Trophoblast cell (in vitro differentiated cells and primary cell): ENCODE measurements around the gene WDR7.

Experiments
- DNase-seq, 2 donors: peaks; one replicate each; pipeline ENCODE4 v3.0.0-alpha.2; 2016
- H2AFZ ChIP-seq: 2 replicates; pipeline ENCODE4 v1.6.1; 2013; ENCODE audit warnings: low read length, moderate library complexity, mild to moderate bottlenecking; ENCODE audit not compliant: insufficient read depth, poor library complexity
- H2AK5ac ChIP-seq: 2 replicates; pipeline ENCODE4 v1.6.1; 2013; ENCODE audit warnings: mild to moderate bottlenecking, low read length
- H2BK120ac ChIP-seq: 2 replicates; pipeline ENCODE4 v1.6.1; 2013; ENCODE audit warnings: low read length, mild to moderate bottlenecking, moderate library complexity; ENCODE audit not compliant: insufficient read depth, poor library complexity
- H2BK12ac ChIP-seq: 2 replicates; pipeline ENCODE4 v1.6.1; 2013; ENCODE audit warnings: mild to moderate bottlenecking, low read length, moderate library complexity
- H2BK5ac ChIP-seq: 2 replicates; pipeline ENCODE4 v1.6.1; 2013; ENCODE audit warnings: low read length, low read depth, moderate library complexity, mild to moderate bottlenecking; ENCODE audit not compliant: poor library complexity
- H3K14ac ChIP-seq: 2 replicates; pipeline ENCODE4 v1.6.1; 2013; ENCODE audit warnings: mild to moderate bottlenecking, low read length
- H3K18ac ChIP-seq: 2 replicates; pipeline ENCODE4 v1.6.1; 2013; ENCODE audit warnings: mild to moderate bottlenecking, low read length
- H3K23ac ChIP-seq: 2 replicates; pipeline ENCODE4 v1.6.1; 2013; ENCODE audit warnings: low read length
- H3K27ac ChIP-seq: 2 replicates; pipeline ENCODE4 v1.5.1; 2013; ENCODE audit warnings: low read depth, mild to moderate bottlenecking, inconsistent platforms, low read length, moderate library complexity
- H3K27me3 ChIP-seq: 2 replicates; pipeline ENCODE4 v1.6.1; 2013; ENCODE audit warnings: inconsistent platforms, mild to moderate bottlenecking, low read length, moderate library complexity; ENCODE audit not compliant: insufficient read depth
- H3K36me3 ChIP-seq, 2 experiments: 1 replicate in 1 of 2; 2 replicates in 1 of 2; pipeline ENCODE4 v1.6.1; 2013; ENCODE audit warnings: low read length in 2 of 2, mild to moderate bottlenecking in 2 of 2, moderate library complexity in 1 of 2; ENCODE audit not compliant: insufficient read depth in 2 of 2, control insufficient read depth in 1 of 2
- H3K4ac ChIP-seq: 2 replicates; pipeline ENCODE4 v1.6.1; 2013; ENCODE audit warnings: low read depth, mild to moderate bottlenecking, low read length, moderate library complexity
- H3K4me1 ChIP-seq, 2 experiments: 1 replicate in 1 of 2; 2 replicates in 1 of 2; pipeline ENCODE4 v1.6.1; 2013; ENCODE audit warnings: low read length in 2 of 2, mild to moderate bottlenecking in 2 of 2, moderate library complexity in 1 of 2; ENCODE audit not compliant: insufficient read depth in 2 of 2, control insufficient read depth in 1 of 2
- H3K4me2 ChIP-seq: 2 replicates; pipeline ENCODE4 v1.6.1; 2013; ENCODE audit warnings: inconsistent platforms, mild to moderate bottlenecking, low read length, moderate library complexity
- H3K4me3 ChIP-seq: 2 replicates; pipeline ENCODE4 v1.5.1; 2013; ENCODE audit warnings: mild to moderate bottlenecking, low read depth, low read length, inconsistent platforms
- H3K79me1 ChIP-seq: one replicate; pipeline ENCODE4 v1.6.1; 2013; ENCODE audit warnings: low read length
- H3K79me2 ChIP-seq: 2 replicates; pipeline ENCODE4 v1.6.1; 2013; ENCODE audit warnings: low read length, mild to moderate bottlenecking; ENCODE audit not compliant: control insufficient read depth, insufficient read depth, poor library complexity
- H3K9ac ChIP-seq: 2 replicates; pipeline ENCODE4 v1.6.1; 2013; ENCODE audit warnings: mild to moderate bottlenecking, low read length
- H3K9me3 ChIP-seq: 2 replicates; pipeline ENCODE4 v1.6.1; 2013; ENCODE audit warnings: low read depth, mild to moderate bottlenecking, control low read depth, inconsistent platforms, low read length; ENCODE audit not compliant: insufficient read depth
- H4K12ac ChIP-seq: 2 replicates; pipeline ENCODE4 v1.6.1; 2013; ENCODE audit warnings: low read depth, mild to moderate bottlenecking, low read length, moderate library complexity
- H4K8ac ChIP-seq: 2 replicates; pipeline ENCODE4 v1.6.1; 2013; ENCODE audit warnings: low read depth, mild to moderate bottlenecking, low read length, moderate library complexity
- H4K91ac ChIP-seq: one replicate; pipeline ENCODE4 v1.6.1; 2013; ENCODE audit warnings: low read depth, mild to moderate bottlenecking, low read length, moderate library complexity
- WGBS: extraction: QIAGEN DNeasy Blood & Tissue Kit; methylation state at CpG from one replicate; pipeline ENCODE4 v1.1.7; 2013; ENCODE audit warnings: missing lambda C conversion rate; ENCODE audit not compliant: insufficient read length, insufficient coverage; ENCODE audit errors: extremely low coverage; 5-methylcytosine and 5-hydroxymethylcytosine counted together

The WDR7 gene

GRCh38 chr18:56632070-56633022 is 18.8 kb upstream of the WDR7 start:
- no peaks in the 10 kb centered on the region for H3K4me1 ChIP-seq
- no peaks in the 10 kb centered on the region for H3K27me3 ChIP-seq
- H4K91ac ChIP-seq: no peak overlapping the region
- H4K8ac ChIP-seq: no peak overlapping the region
- H3K4me3 ChIP-seq: no peak overlapping the region
- no peak overlapping the region for H2AK5ac ChIP-seq
- no peak overlapping the region for H3K18ac ChIP-seq
- no peak overlapping the region for H4K12ac ChIP-seq
- no peak overlapping the region for H2BK12ac ChIP-seq
- no CpG with 5 or more reads among the region's 7 CpGs for WGBS
- H2AFZ ChIP-seq: no peak overlapping the region
- H2BK120ac ChIP-seq: no peak overlapping the region
- no peak overlapping the region for H3K14ac ChIP-seq
- no peak overlapping the region for H3K9ac ChIP-seq
- no peaks in the 10 kb centered on the region for H3K79me2 ChIP-seq
- no peaks in the 10 kb centered on the region for H3K9me3 ChIP-seq
- H2BK5ac ChIP-seq: no peak overlapping the region
- H3K4me2 ChIP-seq: no peak overlapping the region
- H3K36me3 ChIP-seq: peaks cover 3 to 6% of the 10 kb centered on the region in 2 experiments
- no peak overlapping the region for H3K4ac ChIP-seq
- DNase-seq: no peak
- H3K27ac ChIP-seq: no peak overlapping the region
- no peak overlapping the region for H3K23ac ChIP-seq
- H3K79me1 ChIP-seq: no peaks in the 10 kb centered on the region

GRCh38 chr18:56635007-56635406 is 16.2 kb upstream of the WDR7 start:
- H2BK12ac ChIP-seq: no peak overlapping the region
- H4K12ac ChIP-seq: no peak overlapping the region
- H2BK120ac ChIP-seq: no peak overlapping the region
- H3K23ac ChIP-seq: no peak overlapping the region
- no peaks in the 10 kb centered on the region for H3K9me3 ChIP-seq
- no peaks in the 10 kb centered on the region for H3K4me1 ChIP-seq
- no peak overlapping the region for H4K8ac ChIP-seq
- H3K27me3 ChIP-seq: no peaks in the 10 kb centered on the region
- H3K4ac ChIP-seq: peak overlapping the region; percentile 34
- peaks cover 7% of the 10 kb centered on the region for H3K79me1 ChIP-seq
- no peak overlapping the region for H3K4me3 ChIP-seq
- DNase-seq: no peak
- no peak overlapping the region for H3K9ac ChIP-seq
- no peak overlapping the region for H3K14ac ChIP-seq
- H2AK5ac ChIP-seq: no peak overlapping the region
- H3K4me2 ChIP-seq: no peak overlapping the region
- H3K36me3 ChIP-seq: peaks cover 3% of the 10 kb centered on the region in 2 experiments
- no peak overlapping the region for H2AFZ ChIP-seq
- H4K91ac ChIP-seq: no peak overlapping the region
- no peak overlapping the region for H3K18ac ChIP-seq
- H3K79me2 ChIP-seq: peaks cover 9% of the 10 kb centered on the region
- no peak overlapping the region for H2BK5ac ChIP-seq
- WGBS: no CpG with 5 or more reads among the region's 5 CpGs
- H3K27ac ChIP-seq: no peak overlapping the region

- H3K4me1 ChIP-seq: no peaks in the 10 kb centered on the region
Measured at GRCh38 chr18:56637176-56637575, 14.0 kb upstream of the WDR7 start.

GRCh38 chr18:56637711-56638231 is 13.4 kb upstream of the WDR7 start:
- no CpG with 5 or more reads among the region's 18 CpGs for WGBS
- H2AFZ ChIP-seq: peak overlapping the region; percentile 93
- no peaks in the 10 kb centered on the region for H3K4me1 ChIP-seq
- peak overlapping the region; percentile 93 for H3K4ac ChIP-seq
- H3K4me3 ChIP-seq: peak overlapping the region; percentile 82
- H3K9ac ChIP-seq: peak overlapping the region; percentile 88
- H2AK5ac ChIP-seq: peak overlapping the region; percentile 88
- H2BK12ac ChIP-seq: no peak overlapping the region
- H3K18ac ChIP-seq: peak overlapping the region; percentile 88
- peak overlapping the region; percentile 84 for H2BK5ac ChIP-seq
- no peaks in the 10 kb centered on the region for H3K9me3 ChIP-seq
- peak overlapping the region; percentile 96 for H3K14ac ChIP-seq
- H3K27me3 ChIP-seq: no peaks in the 10 kb centered on the region
- H3K27ac ChIP-seq: peak overlapping the region; percentile 69
- DNase-seq: peak in 1 of 2 donors; percentile 9
- H4K91ac ChIP-seq: peak overlapping the region; percentile 84
- H3K4me2 ChIP-seq: peak overlapping the region; percentile 94
- H3K23ac ChIP-seq: no peak overlapping the region
- H2BK120ac ChIP-seq: peak overlapping the region; percentile 82
- H3K79me2 ChIP-seq: peaks cover 9% of the 10 kb centered on the region
- peaks cover 0 to 1% of the 10 kb centered on the region in 2 experiments for H3K36me3 ChIP-seq
- H4K8ac ChIP-seq: peak overlapping the region; percentile 96
- H4K12ac ChIP-seq: peak overlapping the region; percentile 90
- peaks cover 7% of the 10 kb centered on the region for H3K79me1 ChIP-seq

More at GRCh38 chr18:56637176-56637575, 14.0 kb upstream of the WDR7 start:
- Histone ChIP-seq H3K4me2 (peak overlapping the region; percentile 94), H3K4me3 (no peak overlapping the region), H3K36me3 (peaks cover 0 to 1% of the 10 kb centered on the region in 2 experiments), H3K4ac (peak overlapping the region; percentile 59), H4K8ac (no peak overlapping the region), H2BK12ac (no peak overlapping the region), H2AFZ (no peak overlapping the region), H3K9ac (no peak overlapping the region), H3K79me1 (peaks cover 7% of the 10 kb centered on the region), H4K12ac (no peak overlapping the region), H4K91ac (no peak overlapping the region), H3K27me3 (no peaks in the 10 kb centered on the region), H3K27ac (no peak overlapping the region), H3K23ac (no peak overlapping the region), H3K14ac (no peak overlapping the region), H3K18ac (no peak overlapping the region), H3K9me3 (no peaks in the 10 kb centered on the region), H2AK5ac (no peak overlapping the region), H2BK120ac (no peak overlapping the region), H3K79me2 (peaks cover 9% of the 10 kb centered on the region), H2BK5ac (no peak overlapping the region)
- no CpG with 5 or more reads among the region's 8 CpGs for WGBS
- DNase-seq: peak in 1 of 2 donors; percentile 2
